MG63 (cell line): ENCODE data around the gene GDF3. TPM values are rescaled to one million over a fixed set of nuclear protein-coding genes. Genes with fewer than 3 reads are reported as not detected.

Experiments used
- total RNA-seq: library from RNA; depleted of rRNA; stranded (reverse); fragments of >200 nt; shearing (Covaris generic); gene quantifications from 2 replicates; pipeline ENCODE4 v1.2.3, GENCODE V29; 2014; ENCODE audit warnings: low replicate concordance; rRNA removed

Gene GDF3
- total RNA-seq, 1 experiment from 2014 or later = not detected

Other genes starting within 250 kb of the GDF3 start
- gene CD163, start 192.0 kb downstream of the GDF3 start, total RNA-seq = not detected in 2 replicates
- not detected in 2 replicates for gene APOBEC1, start 29.9 kb downstream of the GDF3 start, total RNA-seq
- not detected in 2 replicates for gene DPPA3, start 15.7 kb upstream of the GDF3 start, total RNA-seq
- gene CLEC4C, start 51.6 kb upstream of the GDF3 start, total RNA-seq = not detected in 2 replicates
- not detected in 2 replicates for gene NANOGNB, start 69.4 kb upstream of the GDF3 start, total RNA-seq
- not detected in 2 replicates for gene NANOG, start 93.6 kb upstream of the GDF3 start, total RNA-seq
- gene SLC2A14, start 177.1 kb upstream of the GDF3 start, total RNA-seq = not detected in 2 replicates
- 0.72 and 2.1 TPM in 2 replicates for gene SLC2A3, start 240.4 kb upstream of the GDF3 start, total RNA-seq